Stimulated activated CD8-positive, alpha-beta memory T cell treated with anti-CD3 and anti-CD28 coated beads, Interleukin-15, amount 100 ng/mL, for 48 hours (primary cell): ENCODE data around the gene SEBOX.

Experiments used
- DNase-seq, 2 donors: peaks; one replicate each; pipeline ENCODE4 v3.0.0-alpha.2; 2020; ENCODE audit warnings: low read depth in 2 of 2

Gene SEBOX

DNA sequence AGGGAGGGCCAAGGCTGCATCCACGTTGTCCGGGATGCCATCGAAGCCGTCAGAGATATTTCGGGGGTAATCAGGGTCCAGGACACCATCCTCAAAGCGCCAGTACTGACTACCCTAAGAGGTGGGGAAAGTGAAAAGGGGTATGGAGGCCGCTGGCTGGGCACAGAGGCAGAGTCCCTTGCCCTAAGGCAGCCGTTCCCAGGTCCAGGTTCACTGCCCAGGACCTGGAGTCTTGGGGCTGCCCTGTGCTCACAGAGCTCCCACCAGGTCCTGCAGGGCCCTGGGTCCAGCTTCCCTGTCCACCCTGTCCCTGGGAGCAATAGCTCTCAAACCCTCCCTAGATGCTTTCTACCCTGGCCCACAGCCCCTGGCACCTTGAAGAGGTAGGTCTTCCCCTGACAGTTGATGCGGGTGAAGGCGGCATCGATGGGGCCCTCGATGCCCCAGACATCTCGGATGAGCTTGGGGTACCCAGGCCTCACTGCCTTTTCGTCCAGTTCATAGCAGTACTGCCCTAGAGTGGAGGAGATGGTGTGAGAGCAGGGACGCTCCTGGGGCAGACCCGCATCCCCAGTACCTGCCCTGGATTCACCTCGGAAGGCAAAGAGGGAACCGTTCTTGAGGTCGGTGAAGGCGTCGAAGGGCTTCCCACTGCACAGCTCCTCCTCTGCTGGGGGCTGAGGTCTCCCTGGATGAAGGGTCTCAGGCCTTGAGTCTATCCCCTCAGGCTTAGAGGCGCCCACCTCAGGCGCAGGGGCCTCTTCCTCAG is 4.1 kb upstream of the SEBOX start:
- no peak for DNase-seq

DNA sequence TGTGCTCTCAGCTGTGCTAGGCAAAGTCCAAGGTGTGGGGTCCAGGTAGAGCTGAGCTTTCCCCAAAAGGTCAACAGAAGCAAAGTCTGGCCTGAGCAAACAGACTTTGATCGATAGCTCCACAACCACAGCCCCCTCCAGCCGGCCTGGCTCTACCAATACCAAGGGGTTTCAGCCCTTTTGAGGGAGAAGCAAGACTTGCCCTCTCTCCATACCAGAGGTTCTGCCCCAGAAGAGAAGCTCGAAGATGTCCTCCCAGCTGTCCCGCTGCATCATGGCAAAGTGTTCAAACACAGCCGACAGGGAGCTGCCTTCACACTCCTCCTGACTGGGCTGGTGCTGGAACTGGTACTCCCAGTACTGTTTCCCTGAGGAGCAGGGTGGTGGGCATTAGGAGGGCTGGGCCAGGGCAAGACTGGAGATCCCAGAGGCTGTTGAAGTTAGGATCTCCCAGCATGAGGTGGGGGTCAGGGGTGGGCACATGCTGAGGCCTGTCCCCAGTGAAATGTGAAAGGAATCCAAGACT is 3.4 kb upstream of the SEBOX start:
- no peak for DNase-seq

- DNase-seq = no peak
Measured at GRCh38 chr17:28367641-28368305, 2.8 kb upstream of the SEBOX start.

DNA sequence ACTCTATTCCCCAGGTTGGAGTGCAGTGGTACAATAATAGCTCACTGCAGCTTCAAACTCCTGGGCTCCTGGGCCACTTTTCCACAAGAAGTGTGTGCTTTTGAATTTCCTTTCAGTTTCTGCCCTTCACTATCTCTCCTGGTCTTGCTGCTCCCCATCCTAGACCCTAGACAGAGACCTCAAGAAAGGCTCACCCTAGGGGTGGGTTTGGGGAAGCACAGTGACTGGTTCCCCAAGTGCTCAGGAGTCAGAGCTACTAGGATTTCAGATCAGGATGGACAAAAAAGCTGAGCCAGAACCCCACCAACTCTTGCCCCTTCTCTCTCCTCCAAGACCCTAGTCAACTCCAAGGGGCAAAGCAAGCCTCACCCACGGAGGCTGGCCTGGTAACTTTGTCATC is 1.6 kb upstream of the SEBOX start:
- no peak for DNase-seq

GRCh38 chr17:28365487-28365886 is 488 bp upstream of the SEBOX start:
- DNase-seq = no peak

GRCh38 chr17:28363776-28364650 is 986 bp downstream of the SEBOX start:
- no peak for DNase-seq

DNA sequence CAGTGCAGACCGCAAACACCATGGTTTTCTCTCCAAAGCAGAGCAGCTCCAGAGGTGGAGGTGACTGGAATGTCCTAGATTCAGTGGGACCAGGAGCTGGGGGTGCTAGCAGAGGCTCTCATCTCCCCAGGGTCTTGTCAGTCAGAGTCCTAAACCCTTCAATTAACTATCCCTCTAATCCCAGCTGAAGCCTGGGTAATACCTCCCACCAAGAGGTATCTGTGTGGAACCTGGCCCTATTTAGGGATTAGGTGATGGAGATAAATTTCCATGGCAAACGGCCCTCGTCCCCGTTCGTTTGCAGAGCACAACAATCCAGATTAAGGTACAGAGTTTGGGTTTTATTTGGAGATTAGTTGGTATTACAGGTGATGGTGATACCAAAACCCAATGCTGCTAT is 1.8 kb downstream of the SEBOX start:
- no peak for DNase-seq

DNA sequence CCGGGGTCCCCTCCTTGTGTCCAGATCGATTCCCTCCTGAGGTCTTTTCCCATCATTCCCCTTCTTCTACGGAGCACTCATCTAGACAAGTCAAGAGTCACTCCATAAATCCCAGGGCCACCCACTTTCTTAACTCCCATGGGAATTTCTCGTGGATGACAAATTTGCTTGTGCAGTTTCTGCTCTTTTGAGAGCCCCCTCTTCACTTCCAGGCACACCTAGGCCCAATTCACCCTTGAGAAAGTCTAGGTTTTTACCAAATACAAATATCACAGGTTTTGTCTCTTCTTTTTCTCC is 7.2 kb downstream of the SEBOX start:
- DNase-seq = no peak

DNA sequence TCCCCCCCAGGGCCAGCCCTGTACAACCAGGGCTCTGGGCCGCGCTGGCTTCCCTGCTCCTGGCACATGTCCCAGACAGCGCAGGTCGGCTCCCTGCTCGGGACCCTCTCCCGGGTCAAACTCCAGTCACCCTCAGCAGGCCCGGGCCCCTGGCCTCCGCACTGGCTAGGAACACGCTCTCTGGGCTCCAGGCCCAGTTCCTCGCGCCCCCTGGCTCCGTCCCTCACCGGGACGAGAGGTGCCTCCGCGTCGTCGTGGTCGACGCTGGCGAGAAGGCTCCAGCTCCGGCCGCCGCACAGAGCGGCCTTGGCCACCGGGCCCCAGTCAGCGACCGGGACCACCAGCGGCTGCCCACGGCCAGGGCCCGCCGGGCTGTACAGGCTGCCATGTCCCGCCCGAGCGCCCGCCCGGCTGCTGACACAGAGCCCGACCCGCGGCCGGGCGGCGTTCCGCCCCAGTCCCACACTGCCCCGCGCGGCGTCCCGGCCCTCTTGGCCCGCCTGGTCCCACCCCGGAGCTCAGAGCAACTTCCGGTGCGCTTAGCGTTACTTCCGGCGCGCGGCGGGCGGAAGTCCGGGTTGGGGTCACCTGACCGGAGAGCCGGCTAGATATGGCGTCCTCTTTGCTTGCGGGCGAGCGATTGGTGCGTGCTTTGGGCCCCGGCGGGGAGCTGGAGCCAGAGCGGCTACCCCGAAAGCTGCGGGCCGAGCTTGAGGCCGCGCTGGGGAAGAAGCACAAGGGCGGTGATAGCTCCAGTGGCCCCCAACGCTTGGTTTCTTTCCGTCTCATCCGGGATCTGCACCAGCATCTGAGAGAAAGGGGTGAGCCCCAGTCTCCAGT is 7.7 kb downstream of the SEBOX start, which contains the start of gene POLDIP2:
Gene POLDIP2, minus strand, starts transcription at position 467 of the 840 bp plus-strand sequence. Its CDS starts 79 bp downstream, at position 388.
- peak; percentile 93 to 94 for DNase-seq

- DNase-seq = no peak
Measured at GRCh38 chr17:28350271-28350670, 14.7 kb downstream of the SEBOX start.

DNA sequence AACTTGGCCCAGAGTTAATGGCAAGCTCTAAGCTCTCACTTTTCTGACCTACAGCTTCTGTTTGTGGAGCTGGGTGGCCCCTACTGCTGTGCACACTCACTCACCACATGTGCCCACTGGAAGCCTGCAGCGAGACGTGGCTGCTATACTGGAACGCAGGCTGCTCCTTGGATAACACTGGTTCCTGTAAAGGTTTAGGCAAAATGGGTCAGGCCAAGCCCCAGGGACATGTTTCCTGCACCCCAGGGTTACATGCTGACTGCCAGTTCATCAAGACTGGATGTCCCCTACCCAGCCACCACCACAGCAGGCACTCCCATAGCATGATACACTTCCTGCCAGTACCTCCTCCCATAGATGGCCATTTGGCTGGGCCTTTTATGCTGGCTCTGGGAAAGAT is 16.0 kb downstream of the SEBOX start:
- no peak for DNase-seq

- DNase-seq = no peak
Measured at GRCh38 chr17:28347261-28347891, 17.6 kb downstream of the SEBOX start.

DNA sequence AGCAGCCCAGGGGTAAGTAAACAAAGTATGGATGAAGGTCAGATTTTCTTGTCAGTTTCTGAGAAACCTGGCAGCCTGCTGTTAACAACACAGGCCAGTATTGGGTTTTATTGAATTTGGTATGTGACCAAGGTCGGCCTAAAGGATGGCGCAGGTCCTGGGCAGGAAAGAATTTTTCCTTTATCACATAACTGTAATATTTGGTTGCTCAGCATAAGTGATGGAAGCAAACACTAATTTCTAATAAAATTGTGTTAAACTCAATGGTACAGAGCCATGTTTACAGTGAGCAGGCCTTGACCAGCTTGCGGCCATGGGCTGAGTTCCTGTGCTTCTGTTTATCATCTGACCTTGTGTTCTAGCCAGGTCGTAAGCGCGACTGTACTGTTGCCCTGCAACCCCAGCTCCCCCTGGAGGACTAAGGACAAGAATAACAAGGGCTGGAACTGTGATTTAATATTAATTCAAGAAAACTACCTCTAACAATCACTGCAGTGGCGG is 18.2 kb downstream of the SEBOX start:
- no peak for DNase-seq

- DNase-seq = no peak
Measured at GRCh38 chr17:28346199-28346580, 18.8 kb downstream of the SEBOX start.

DNA sequence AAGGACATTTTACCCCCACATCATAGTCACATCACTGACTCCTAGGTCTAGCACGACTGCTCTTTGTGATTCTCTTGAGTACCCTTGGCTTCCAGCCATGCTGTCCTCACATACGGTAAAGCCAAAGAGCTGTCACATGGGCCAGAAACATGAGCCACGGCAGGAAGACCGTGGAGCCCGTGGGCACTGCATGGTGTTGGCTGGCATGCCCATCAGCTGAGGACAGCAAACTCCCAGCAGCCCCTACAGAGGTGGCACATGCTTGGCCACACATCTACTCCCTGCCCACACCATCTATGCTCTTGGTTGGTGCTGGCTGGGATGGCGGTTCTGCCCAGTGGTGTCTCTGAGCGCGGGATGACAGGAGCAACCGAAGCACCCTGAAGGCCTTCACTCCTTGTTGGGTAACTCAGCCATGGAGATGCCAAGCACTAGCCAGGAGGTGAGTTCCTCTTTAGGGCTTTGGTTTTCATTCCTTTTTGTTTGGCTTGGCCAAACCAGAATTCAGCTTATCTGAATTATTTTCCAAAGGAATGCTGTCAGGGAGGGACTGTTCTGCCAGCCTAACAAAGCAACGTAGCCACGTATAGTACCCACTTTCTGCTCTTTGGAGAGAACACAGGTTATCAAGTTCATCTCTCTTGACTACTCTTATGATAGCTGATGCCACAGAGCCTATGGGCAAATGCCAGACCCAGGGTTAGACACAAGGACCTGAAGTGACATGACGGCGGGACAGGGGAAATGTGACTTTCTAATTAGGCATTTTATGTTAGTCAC is 19.4 kb downstream of the SEBOX start:
- DNase-seq = no peak

DNA sequence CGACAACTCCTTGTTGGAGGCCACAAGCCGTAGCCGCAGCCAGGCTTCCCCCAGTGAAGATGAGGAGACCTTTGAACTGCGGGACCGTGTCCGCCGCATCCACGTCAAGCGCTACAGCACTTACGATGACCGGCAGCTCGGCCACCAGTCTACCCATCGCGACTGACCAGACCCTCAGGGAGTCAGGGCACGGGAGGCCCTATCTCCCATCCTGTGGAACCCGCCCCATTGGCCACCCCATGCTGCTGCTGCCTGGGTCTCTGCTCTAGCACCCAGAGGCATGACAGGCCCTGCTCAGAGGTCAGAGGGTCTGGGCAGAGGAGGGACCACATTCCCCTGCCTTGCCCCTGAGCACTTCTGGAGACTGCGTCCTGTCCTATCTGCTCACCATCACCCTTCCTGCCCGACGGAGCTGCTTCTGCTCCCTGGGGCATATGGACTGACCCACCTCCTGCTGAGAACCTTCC is 20.5 kb downstream of the SEBOX start:
- DNase-seq = no peak

DNA sequence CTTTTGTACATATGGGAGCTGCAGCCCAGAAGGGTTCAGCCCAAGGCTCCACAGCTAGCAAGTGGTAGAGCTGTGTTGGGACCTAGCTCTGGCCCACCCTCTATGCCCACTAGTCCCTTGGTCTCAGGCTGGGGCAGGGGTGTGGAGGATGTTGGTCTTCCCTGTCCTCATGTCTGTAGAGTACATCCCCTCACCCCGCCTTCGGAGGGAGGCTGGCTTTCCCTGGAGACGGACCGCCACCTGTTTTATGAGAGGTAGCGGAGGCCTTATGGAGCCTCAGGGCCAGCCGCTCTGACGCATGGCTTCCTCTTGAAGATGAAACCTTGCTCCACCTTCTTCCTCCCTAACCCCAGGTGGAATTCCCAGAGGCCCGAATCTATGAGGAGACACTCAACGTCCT is 21.0 kb downstream of the SEBOX start:
- no peak for DNase-seq

DNA sequence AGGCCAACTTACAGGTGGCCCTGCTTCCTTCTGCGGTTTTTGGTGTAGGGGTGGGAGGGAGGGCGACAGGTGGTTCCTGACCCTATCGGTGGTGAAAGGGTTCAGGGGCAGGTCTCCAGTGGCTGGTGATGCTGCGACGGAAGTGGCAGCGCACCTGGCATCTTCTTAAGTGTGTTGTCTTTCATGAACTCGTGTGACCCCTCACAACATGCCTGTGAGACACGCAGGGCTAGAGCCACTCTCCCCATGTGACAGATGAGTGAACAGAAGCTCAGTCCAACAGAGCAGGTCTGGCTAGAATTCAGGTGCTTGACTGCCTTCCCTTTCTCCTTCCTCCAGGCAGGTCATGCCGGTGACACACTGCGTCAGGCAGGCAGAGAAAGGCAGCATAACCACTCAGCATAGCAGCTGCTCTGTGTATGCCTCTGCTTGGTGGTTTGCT is 21.5 kb downstream of the SEBOX start:
- DNase-seq = no peak

DNA sequence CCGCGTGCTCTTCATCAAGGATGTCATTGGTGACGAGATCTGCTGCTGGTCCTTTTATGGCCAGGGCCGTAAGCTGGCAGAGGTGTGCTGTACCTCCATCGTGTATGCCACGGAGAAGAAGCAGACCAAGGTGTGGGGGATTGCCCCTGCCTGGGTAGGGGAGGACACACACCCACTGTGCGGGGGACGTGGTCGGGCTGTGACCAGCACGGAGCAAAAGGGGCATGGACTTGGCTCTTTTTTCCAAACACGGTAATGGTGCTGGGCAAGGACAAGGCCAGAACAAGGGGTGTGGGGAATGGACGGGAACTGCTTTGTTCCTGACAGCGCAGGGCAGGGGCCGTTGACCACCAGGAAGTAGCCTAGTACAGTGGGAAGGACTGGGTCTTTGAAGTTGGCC is 22.7 kb downstream of the SEBOX start:
- no peak for DNase-seq

- no peak for DNase-seq
Measured at GRCh38 chr17:28341516-28341915, 23.5 kb downstream of the SEBOX start.
